PFSK-1 (cell line): ENCODE measurements around the gene LIMS2.

Source experiments
- FOXP2 ChIP-seq: optimal IDR thresholded peaks from 2 replicates; pipeline ENCODE3; 2011; ENCODE audit warnings: borderline replicate concordance, control low read depth, inconsistent platforms; ENCODE audit not compliant: insufficient read depth; ENCODE audit errors: extremely low read length, extremely low read depth
- POLR2AphosphoS5 ChIP-seq: IDR thresholded peaks from 2 replicates; pipeline ENCODE4 v1.6.1; 2012; ENCODE audit warnings: low read depth, mild to moderate bottlenecking, control low read depth, low read length, moderate library complexity
- REST ChIP-seq, 2 experiments: IDR thresholded peaks; 2 replicates each; pipeline versions ENCODE4 v1.6.1 to v1.8.0; 2011 to 2012; ENCODE audit warnings: low read depth in 2 of 2, low read length in 2 of 2, control low read depth in 1 of 2, inconsistent platforms in 1 of 2, mild to moderate bottlenecking in 1 of 2, moderate library complexity in 1 of 2; ENCODE audit not compliant: insufficient read depth in 1 of 2
- SIN3A ChIP-seq: IDR thresholded peaks from 2 replicates; pipeline ENCODE4 v1.6.1; 2012; ENCODE audit warnings: mild to moderate bottlenecking, low read length, moderate library complexity, borderline replicate concordance; ENCODE audit not compliant: insufficient read depth
- TAF1 ChIP-seq: IDR thresholded peaks from 2 replicates; pipeline ENCODE4 v1.6.1; 2012; ENCODE audit warnings: low read length, control low read depth, borderline replicate concordance; ENCODE audit not compliant: insufficient read depth

The LIMS2 gene

GRCh38 chr2:127658641-127659407 is 16.5 kb downstream of the LIMS2 start:
- no peak for TF ChIP-seq TAF1
- no peak for TF ChIP-seq REST (IDR thresholded peaks at IDR 0.05; ENCODE audit: insufficient read depth in 1 of 2, low read depth in 2 of 2, low read length in 2 of 2)
- no peak for TF ChIP-seq POLR2AphosphoS5
- TF ChIP-seq FOXP2: no peak
- TF ChIP-seq SIN3A: no peak

- TF ChIP-seq TAF1 (no peak), REST (IDR thresholded peaks at IDR 0.05; ENCODE audit: insufficient read depth in 1 of 2, low read depth in 2 of 2, low read length in 2 of 2) (no peak), FOXP2 (no peak), SIN3A (no peak), POLR2AphosphoS5 (no peak)
Measured at GRCh38 chr2:127658146-127658545, 17.2 kb downstream of the LIMS2 start.

GRCh38 chr2:127657232-127657595 is 18.1 kb downstream of the LIMS2 start:
- TF ChIP-seq SIN3A (no peak), REST (IDR thresholded peaks at IDR 0.05; ENCODE audit: insufficient read depth in 1 of 2, low read depth in 2 of 2, low read length in 2 of 2) (no peak), POLR2AphosphoS5 (no peak), FOXP2 (no peak), TAF1 (no peak)

GRCh38 chr2:127656569-127657231 is 18.6 kb downstream of the LIMS2 start:
- TF ChIP-seq SIN3A (no peak), FOXP2 (no peak), TAF1 (no peak), POLR2AphosphoS5 (no peak), REST (IDR thresholded peaks at IDR 0.05; ENCODE audit: insufficient read depth in 1 of 2, low read depth in 2 of 2, low read length in 2 of 2) (no peak)
